ENCODE results near the gene TPRA1.

DNA sequence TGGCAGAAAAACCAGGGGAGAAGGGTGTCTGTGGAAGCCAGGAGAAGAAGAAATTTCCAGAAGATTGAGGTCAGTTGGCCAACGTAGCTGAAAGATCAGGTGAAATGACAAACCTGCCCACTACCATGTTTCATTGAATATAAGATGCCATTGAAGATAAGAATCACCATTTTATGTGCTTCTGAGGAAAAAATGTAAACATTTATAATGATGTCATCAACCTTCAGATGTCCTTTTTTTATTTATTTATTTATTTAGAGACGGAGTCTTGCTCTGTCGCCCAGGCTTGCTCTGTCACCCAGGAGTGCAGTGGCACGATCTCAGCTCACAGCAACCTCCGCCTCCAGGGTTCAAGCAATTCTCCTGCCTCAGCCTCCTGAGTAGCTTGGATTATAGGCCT, 33.5 kb upstream of the TPRA1 start:
- TF ChIP-seq SREBF2 (IDR thresholded peaks at IDR 0.05), result no peak
- TF ChIP-seq, protein P1, sequence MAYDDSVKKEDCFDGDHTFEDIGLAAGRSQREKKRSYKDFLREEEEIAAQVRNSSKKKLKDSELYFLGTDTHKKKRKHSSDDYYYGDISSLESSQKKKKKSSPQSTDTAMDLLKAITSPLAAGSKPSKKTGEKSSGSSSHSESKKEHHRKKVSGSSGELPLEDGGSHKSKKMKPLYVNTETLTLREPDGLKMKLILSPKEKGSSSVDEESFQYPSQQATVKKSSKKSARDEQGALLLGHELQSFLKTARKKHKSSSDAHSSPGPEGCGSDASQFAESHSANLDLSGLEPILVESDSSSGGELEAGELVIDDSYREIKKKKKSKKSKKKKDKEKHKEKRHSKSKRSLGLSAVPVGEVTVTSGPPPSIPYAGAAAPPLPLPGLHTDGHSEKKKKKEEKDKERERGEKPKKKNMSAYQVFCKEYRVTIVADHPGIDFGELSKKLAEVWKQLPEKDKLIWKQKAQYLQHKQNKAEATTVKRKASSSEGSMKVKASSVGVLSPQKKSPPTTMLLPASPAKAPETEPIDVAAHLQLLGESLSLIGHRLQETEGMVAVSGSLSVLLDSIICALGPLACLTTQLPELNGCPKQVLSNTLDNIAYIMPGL (CRISPR knock-in tag; IDR thresholded peaks at IDR 0.05; ENCODE audit: borderline replicate concordance), result no peak
- no peak for TF ChIP-seq MYC (IDR thresholded peaks at IDR 0.05; ENCODE audit: borderline replicate concordance, low read length)
- TF ChIP-seq, protein P2, sequence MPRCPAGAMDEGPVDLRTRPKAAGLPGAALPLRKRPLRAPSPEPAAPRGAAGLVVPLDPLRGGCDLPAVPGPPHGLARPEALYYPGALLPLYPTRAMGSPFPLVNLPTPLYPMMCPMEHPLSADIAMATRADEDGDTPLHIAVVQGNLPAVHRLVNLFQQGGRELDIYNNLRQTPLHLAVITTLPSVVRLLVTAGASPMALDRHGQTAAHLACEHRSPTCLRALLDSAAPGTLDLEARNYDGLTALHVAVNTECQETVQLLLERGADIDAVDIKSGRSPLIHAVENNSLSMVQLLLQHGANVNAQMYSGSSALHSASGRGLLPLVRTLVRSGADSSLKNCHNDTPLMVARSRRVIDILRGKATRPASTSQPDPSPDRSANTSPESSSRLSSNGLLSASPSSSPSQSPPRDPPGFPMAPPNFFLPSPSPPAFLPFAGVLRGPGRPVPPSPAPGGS (IDR thresholded peaks at IDR 0.05), result no peak
- no peak for TF ChIP-seq MAFK (IDR thresholded peaks at IDR 0.05; ENCODE audit: partially characterized antibody)
- no peak for TF ChIP-seq EP300 (IDR thresholded peaks at IDR 0.05)
- TF ChIP-seq, protein P3, sequence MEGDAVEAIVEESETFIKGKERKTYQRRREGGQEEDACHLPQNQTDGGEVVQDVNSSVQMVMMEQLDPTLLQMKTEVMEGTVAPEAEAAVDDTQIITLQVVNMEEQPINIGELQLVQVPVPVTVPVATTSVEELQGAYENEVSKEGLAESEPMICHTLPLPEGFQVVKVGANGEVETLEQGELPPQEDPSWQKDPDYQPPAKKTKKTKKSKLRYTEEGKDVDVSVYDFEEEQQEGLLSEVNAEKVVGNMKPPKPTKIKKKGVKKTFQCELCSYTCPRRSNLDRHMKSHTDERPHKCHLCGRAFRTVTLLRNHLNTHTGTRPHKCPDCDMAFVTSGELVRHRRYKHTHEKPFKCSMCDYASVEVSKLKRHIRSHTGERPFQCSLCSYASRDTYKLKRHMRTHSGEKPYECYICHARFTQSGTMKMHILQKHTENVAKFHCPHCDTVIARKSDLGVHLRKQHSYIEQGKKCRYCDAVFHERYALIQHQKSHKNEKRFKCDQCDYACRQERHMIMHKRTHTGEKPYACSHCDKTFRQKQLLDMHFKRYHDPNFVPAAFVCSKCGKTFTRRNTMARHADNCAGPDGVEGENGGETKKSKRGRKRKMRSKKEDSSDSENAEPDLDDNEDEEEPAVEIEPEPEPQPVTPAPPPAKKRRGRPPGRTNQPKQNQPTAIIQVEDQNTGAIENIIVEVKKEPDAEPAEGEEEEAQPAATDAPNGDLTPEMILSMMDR (IDR thresholded peaks at IDR 0.05), result no peak
- TF ChIP-seq SMC3 (IDR thresholded peaks at IDR 0.05), result no peak
- no peak for TF ChIP-seq RAD21 (conservative IDR thresholded peaks at IDR 0.05 in 1 of 2, IDR thresholded peaks at IDR 0.05 in 1 of 2)
- TF ChIP-seq CHD2 (IDR thresholded peaks at IDR 0.05; ENCODE audit: low read length, partially characterized antibody), result no peak

Measured in A549 (cell line).